GM12878 (cell line): ENCODE data around the gene TRIM3.

Experiments used
- CHD2 ChIP-seq: IDR thresholded peaks from 2 replicates; pipeline ENCODE4 v1.6.1; 2011; ENCODE audit warnings: low read depth, low read length, improper control_type of control experiment, borderline replicate concordance
- KDM1A ChIP-seq: fragments of 200-600 bp; sonication (generic); IDR thresholded peaks from 2 replicates; pipeline ENCODE4 v1.6.1; 2016; ENCODE audit warnings: borderline replicate concordance
- NFIC ChIP-seq: IDR thresholded peaks from 2 replicates; pipeline ENCODE4 v1.6.1; 2012; ENCODE audit warnings: low read depth, mild to moderate bottlenecking, inconsistent platforms, low read length, moderate library complexity
- PAX5 ChIP-seq: IDR thresholded peaks from 2 replicates; pipeline ENCODE4 v1.6.1; 2011; ENCODE audit warnings: low read depth, low read length, borderline replicate concordance
- PBX3 ChIP-seq: IDR thresholded peaks from 2 replicates; pipeline ENCODE4 v1.6.1; 2011; ENCODE audit warnings: mild to moderate bottlenecking, low read depth, low read length, moderate library complexity; ENCODE audit not compliant: insufficient replicate concordance
- POLR2AphosphoS5 ChIP-seq: IDR thresholded peaks from 2 replicates; pipeline ENCODE4 v1.6.1; 2011; ENCODE audit warnings: mild to moderate bottlenecking, low read length, inconsistent platforms
- SIX5 ChIP-seq: IDR thresholded peaks from 2 replicates; pipeline ENCODE4 v1.6.1; 2011; ENCODE audit warnings: mild to moderate bottlenecking, low read depth, low read length, moderate library complexity; ENCODE audit not compliant: severe bottlenecking
- SP1 ChIP-seq: IDR thresholded peaks from one replicate; pipeline ENCODE4 v1.6.1; 2011; ENCODE audit warnings: low read depth, low read length
- ZNF687 ChIP-seq: fragments of 450-650 bp; IDR thresholded peaks from 2 replicates; pipeline ENCODE4 v1.6.1; 2017; ENCODE audit warnings: mild to moderate bottlenecking, moderate library complexity

DNA sequence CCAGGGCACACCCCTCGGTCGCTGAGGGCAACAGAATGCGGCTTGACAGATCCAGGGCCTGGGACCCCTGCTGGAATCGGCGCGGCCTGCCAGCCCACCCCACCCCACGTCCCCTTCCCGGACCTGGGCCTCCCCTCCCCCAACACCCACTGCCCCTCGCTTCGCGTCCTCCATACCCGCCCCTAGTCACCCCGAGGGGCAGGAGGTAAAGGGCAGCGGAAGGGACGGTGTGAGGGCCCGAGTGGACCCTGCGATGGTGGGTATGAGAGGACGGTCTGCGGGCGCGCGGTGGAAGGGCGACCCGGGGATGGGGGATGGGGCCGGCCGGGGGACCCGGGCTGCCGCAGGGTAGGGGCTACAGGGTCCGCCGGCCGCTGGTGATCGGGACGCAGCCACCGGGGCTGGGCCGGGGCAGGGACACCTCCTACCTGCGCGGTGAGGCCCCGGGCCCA lies 55.2 kb downstream of the TRIM3 start:
- no peak for TF ChIP-seq SIX5
- TF ChIP-seq CHD2: no peak
- no peak for TF ChIP-seq POLR2AphosphoS5
- TF ChIP-seq KDM1A: no peak
- TF ChIP-seq SP1: no peak
- no peak for TF ChIP-seq NFIC
- TF ChIP-seq PBX3: no peak
- TF ChIP-seq ZNF687: no peak
- TF ChIP-seq PAX5: no peak
